NT2/D1 (cell line): ENCODE results near the gene CEP97.

Experiments
- SUZ12 ChIP-seq: IDR thresholded peaks from 2 replicates; pipeline ENCODE4 v1.6.1; 2011; ENCODE audit not compliant: insufficient read length, insufficient read depth; ENCODE audit errors: extremely low read depth
- YY1 ChIP-seq: IDR thresholded peaks from 2 replicates; pipeline ENCODE4 v1.6.1; 2011; ENCODE audit not compliant: insufficient read length, insufficient read depth
- ZNF274 ChIP-seq: IDR thresholded peaks from 2 replicates; pipeline ENCODE4 v1.6.1; 2011; ENCODE audit warnings: mild to moderate bottlenecking, low read depth, low read length

DNA sequence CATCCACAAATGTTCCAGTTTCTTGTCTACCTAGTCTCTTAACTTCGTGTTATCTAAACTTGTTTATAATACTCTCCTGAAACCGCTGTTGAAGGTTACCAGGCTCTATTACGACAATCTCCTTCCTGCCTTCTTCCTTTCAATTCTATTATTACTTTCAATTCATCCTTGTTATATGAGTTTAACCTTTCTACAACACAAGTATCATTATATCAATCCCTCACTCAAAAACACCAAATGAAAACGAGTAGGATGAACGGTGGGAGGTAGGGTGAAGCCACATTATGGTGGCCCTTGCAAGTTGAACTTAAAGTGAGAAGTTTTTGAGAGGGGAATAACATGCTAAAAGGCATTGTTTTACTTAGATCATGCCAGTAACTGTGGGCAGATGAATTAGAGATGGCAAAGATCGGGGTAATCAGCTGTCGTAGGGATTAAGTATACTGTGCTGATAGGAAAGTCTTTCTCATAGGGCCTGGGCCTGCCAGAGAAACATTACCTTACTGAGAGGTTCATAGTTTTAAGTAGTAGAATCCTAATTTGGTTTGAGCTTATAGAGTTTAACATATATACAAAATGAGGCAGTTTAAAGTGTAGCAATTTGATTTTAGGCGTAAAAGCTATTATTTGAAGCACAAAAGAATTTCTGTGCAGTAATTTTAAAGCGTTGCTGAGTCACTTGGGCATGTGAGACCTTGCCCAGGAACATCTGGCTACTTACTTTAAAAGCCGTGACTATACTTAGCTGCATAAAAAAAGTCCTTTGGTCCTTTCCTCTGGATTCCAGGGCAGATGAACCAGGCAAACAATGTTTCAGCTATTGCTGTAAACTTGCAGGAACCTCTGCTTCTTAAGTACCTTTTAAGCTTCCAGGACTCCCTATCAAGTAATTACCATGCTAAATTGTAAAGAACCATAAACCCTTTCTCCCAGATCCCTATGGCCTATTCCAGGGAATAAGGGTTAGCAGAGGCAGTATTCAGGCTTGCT, 3.3 kb upstream of the CEP97 start:
- TF ChIP-seq YY1 (no peak), ZNF274 (no peak), SUZ12 (no peak)
